ENCODE results near the gene KIF26B.

Gene KIF26B

GRCh38 chr1:245266105-245266504 lies 111.3 kb downstream of the KIF26B start:
- no peak for DNase-seq (ENCODE audit: low read depth, low spot score)
- no peak for TF ChIP-seq SUZ12 (IDR thresholded peaks at IDR 0.05; ENCODE audit: extremely low read depth, insufficient read depth, insufficient read length)
- no peak for TF ChIP-seq ZNF274 (IDR thresholded peaks at IDR 0.05; ENCODE audit: low read depth, low read length)
- TF ChIP-seq YY1 (IDR thresholded peaks at IDR 0.05; ENCODE audit: insufficient read depth, insufficient read length): no peak
- Histone ChIP-seq H3K4me3 (ENCODE audit: insufficient read length, low read depth) (no peak overlapping the region), H3K4me1 (ENCODE audit: insufficient read depth, insufficient read length) (no peaks in the 10 kb centered on the region), H3K9ac (ENCODE audit: insufficient read length, low read depth) (no peak overlapping the region), H3K36me3 (ENCODE audit: insufficient read depth, insufficient read length, low read length) (no peaks in the 10 kb centered on the region), H3K9me3 (ENCODE audit: insufficient read depth, low read length) (peaks cover 6% of the 10 kb centered on the region), H3K27me3 (ENCODE audit: insufficient read depth, insufficient read length) (no peaks in the 10 kb centered on the region)

DNA sequence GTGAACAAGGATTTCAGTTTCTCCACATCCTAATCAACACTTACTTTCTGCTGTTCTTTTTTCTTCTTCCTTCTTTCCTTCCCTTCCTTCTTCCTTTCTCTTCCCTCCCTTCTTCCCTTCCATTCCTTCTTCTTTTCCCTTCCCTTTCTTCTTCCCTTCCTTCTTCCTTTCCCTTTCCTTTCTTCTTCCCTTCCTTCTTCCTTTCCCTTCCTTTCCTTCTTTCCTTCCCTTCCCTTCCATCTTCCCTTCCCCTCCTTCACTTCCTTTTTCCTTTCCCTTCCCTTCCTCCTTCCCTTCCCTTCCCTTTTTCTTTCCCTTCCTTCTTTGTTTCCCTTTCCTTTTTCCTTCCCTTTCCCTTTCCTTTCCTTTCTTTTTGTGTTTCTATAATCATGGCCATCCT lies 115.3 kb downstream of the KIF26B start:
- no peak overlapping the region for H3K4me3 ChIP-seq (ENCODE audit: insufficient read length, low read depth)
- no peak overlapping the region for H3K9ac ChIP-seq (ENCODE audit: insufficient read length, low read depth)
- no peak for DNase-seq (ENCODE audit: low read depth, low spot score)
- TF ChIP-seq SUZ12 (IDR thresholded peaks at IDR 0.05; ENCODE audit: extremely low read depth, insufficient read depth, insufficient read length) (no peak), ZNF274 (IDR thresholded peaks at IDR 0.05; ENCODE audit: low read depth, low read length) (no peak), YY1 (IDR thresholded peaks at IDR 0.05; ENCODE audit: insufficient read depth, insufficient read length) (no peak)
- no peaks in the 10 kb centered on the region for H3K4me1 ChIP-seq (ENCODE audit: insufficient read depth, insufficient read length)
- H3K27me3 ChIP-seq (ENCODE audit: insufficient read depth, insufficient read length): no peaks in the 10 kb centered on the region
- peaks cover 10% of the 10 kb centered on the region for H3K9me3 ChIP-seq (ENCODE audit: insufficient read depth, low read length)
- H3K36me3 ChIP-seq (ENCODE audit: insufficient read depth, insufficient read length, low read length): no peaks in the 10 kb centered on the region

DNA sequence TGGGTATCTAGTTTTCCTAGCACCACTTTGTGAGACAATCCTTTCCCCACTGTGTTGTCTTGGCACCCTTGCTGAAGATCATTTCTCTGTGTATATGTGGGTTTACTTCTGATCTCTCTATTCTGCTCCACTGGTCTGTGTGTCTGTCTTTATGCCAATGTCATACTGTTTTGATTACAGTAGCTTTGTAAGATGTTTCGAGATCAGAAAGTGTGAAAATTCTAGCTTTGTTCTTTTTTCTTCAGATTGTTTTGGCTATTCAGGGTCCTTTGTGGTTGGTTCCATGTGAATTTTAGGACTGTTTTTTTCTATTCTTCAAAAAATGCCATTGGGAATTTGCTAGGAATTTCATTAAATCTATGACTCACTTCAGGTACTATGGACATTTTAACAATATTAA lies 116.2 kb downstream of the KIF26B start:
- no peaks in the 10 kb centered on the region for H3K4me1 ChIP-seq (ENCODE audit: insufficient read depth, insufficient read length)
- DNase-seq (ENCODE audit: low read depth, low spot score): no peak
- H3K27me3 ChIP-seq (ENCODE audit: insufficient read depth, insufficient read length): no peaks in the 10 kb centered on the region
- peaks cover 10% of the 10 kb centered on the region for H3K9me3 ChIP-seq (ENCODE audit: insufficient read depth, low read length)
- H3K9ac ChIP-seq (ENCODE audit: insufficient read length, low read depth): no peak overlapping the region
- TF ChIP-seq ZNF274 (IDR thresholded peaks at IDR 0.05; ENCODE audit: low read depth, low read length) (no peak), YY1 (IDR thresholded peaks at IDR 0.05; ENCODE audit: insufficient read depth, insufficient read length) (no peak), SUZ12 (IDR thresholded peaks at IDR 0.05; ENCODE audit: extremely low read depth, insufficient read depth, insufficient read length) (no peak)
- H3K4me3 ChIP-seq (ENCODE audit: insufficient read length, low read depth): no peak overlapping the region
- H3K36me3 ChIP-seq (ENCODE audit: insufficient read depth, insufficient read length, low read length): no peaks in the 10 kb centered on the region

- no peak overlapping the region for H3K4me3 ChIP-seq (ENCODE audit: insufficient read length, low read depth)
- TF ChIP-seq ZNF274 (IDR thresholded peaks at IDR 0.05; ENCODE audit: low read depth, low read length): no peak
- no peak for TF ChIP-seq SUZ12 (IDR thresholded peaks at IDR 0.05; ENCODE audit: extremely low read depth, insufficient read depth, insufficient read length)
- no peak for TF ChIP-seq YY1 (IDR thresholded peaks at IDR 0.05; ENCODE audit: insufficient read depth, insufficient read length)
These were observed 117.9 kb downstream of the KIF26B start for GRCh38 chr1:245272676-245273075.

DNA sequence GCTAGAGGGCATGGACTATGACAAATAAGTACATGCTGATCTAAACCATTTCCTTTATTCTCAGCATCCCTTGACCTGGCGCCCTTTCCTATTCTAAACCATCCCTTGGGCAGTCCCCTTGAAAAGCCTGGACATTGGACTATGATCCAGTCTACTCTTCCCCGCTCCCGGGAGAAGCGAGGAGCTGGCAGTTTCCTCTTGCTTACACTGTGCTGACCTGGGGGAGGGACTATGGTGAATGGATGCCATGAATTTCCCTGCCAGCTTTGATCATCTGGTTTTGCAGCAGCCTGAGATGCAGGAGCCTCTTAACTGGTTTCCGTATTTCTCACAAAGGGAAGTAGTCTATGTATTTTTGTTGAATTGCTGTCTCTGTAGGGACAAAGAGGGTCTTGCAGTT lies 121.7 kb downstream of the KIF26B start:
- Histone ChIP-seq H3K4me3 (ENCODE audit: insufficient read length, low read depth) (no peak overlapping the region), H3K9me3 (ENCODE audit: insufficient read depth, low read length) (peaks cover under 1% of the 10 kb centered on the region; the same call in 1 of the 2 replicates), H3K36me3 (ENCODE audit: insufficient read depth, insufficient read length, low read length) (no peaks in the 10 kb centered on the region), H3K4me1 (ENCODE audit: insufficient read depth, insufficient read length) (peaks cover 7% of the 10 kb centered on the region), H3K27me3 (ENCODE audit: insufficient read depth, insufficient read length) (no peaks in the 10 kb centered on the region), H3K9ac (ENCODE audit: insufficient read length, low read depth) (no peak overlapping the region)
- TF ChIP-seq ZNF274 (IDR thresholded peaks at IDR 0.05; ENCODE audit: low read depth, low read length): no peak
- no peak for TF ChIP-seq SUZ12 (IDR thresholded peaks at IDR 0.05; ENCODE audit: extremely low read depth, insufficient read depth, insufficient read length)
- no peak for TF ChIP-seq YY1 (IDR thresholded peaks at IDR 0.05; ENCODE audit: insufficient read depth, insufficient read length)
- DNase-seq (ENCODE audit: low read depth, low spot score): no peak

More at GRCh38 chr1:245272676-245273075, 117.9 kb downstream of the KIF26B start:
- no peaks in the 10 kb centered on the region for H3K27me3 ChIP-seq (ENCODE audit: insufficient read depth, insufficient read length)
- H3K9ac ChIP-seq (ENCODE audit: insufficient read length, low read depth): no peak overlapping the region
- DNase-seq (ENCODE audit: low read depth, low spot score): no peak
- peaks cover 10% of the 10 kb centered on the region for H3K9me3 ChIP-seq (ENCODE audit: insufficient read depth, low read length)
- no peaks in the 10 kb centered on the region for H3K36me3 ChIP-seq (ENCODE audit: insufficient read depth, insufficient read length, low read length)
- H3K4me1 ChIP-seq (ENCODE audit: insufficient read depth, insufficient read length): peaks cover 6% of the 10 kb centered on the region

- peak; percentile 39 for DNase-seq (ENCODE audit: low read depth, low spot score)
- no peak overlapping the region for H3K9ac ChIP-seq (ENCODE audit: insufficient read length, low read depth)
- peaks cover 7% of the 10 kb centered on the region for H3K4me1 ChIP-seq (ENCODE audit: insufficient read depth, insufficient read length)
- no peaks in the 10 kb centered on the region for H3K36me3 ChIP-seq (ENCODE audit: insufficient read depth, insufficient read length, low read length)
- H3K27me3 ChIP-seq (ENCODE audit: insufficient read depth, insufficient read length): no peaks in the 10 kb centered on the region
- peaks cover 1% of the 10 kb centered on the region; the same call in 1 of the 2 replicates for H3K9me3 ChIP-seq (ENCODE audit: insufficient read depth, low read length)
- no peak overlapping the region for H3K4me3 ChIP-seq (ENCODE audit: insufficient read length, low read depth)
- TF ChIP-seq YY1 (IDR thresholded peaks at IDR 0.05; ENCODE audit: insufficient read depth, insufficient read length) (no peak), SUZ12 (IDR thresholded peaks at IDR 0.05; ENCODE audit: extremely low read depth, insufficient read depth, insufficient read length) (no peak), ZNF274 (IDR thresholded peaks at IDR 0.05; ENCODE audit: low read depth, low read length) (no peak)
These were observed 122.5 kb downstream of the KIF26B start for GRCh38 chr1:245277276-245277675.

GRCh38 chr1:245278846-245279245 lies 124.1 kb downstream of the KIF26B start:
- peaks cover 7% of the 10 kb centered on the region for H3K4me1 ChIP-seq (ENCODE audit: insufficient read depth, insufficient read length)
- no peaks in the 10 kb centered on the region for H3K27me3 ChIP-seq (ENCODE audit: insufficient read depth, insufficient read length)
- no peaks in the 10 kb centered on the region for H3K36me3 ChIP-seq (ENCODE audit: insufficient read depth, insufficient read length, low read length)
- TF ChIP-seq ZNF274 (IDR thresholded peaks at IDR 0.05; ENCODE audit: low read depth, low read length) (no peak), SUZ12 (IDR thresholded peaks at IDR 0.05; ENCODE audit: extremely low read depth, insufficient read depth, insufficient read length) (no peak), YY1 (IDR thresholded peaks at IDR 0.05; ENCODE audit: insufficient read depth, insufficient read length) (no peak)
- H3K4me3 ChIP-seq (ENCODE audit: insufficient read length, low read depth): no peak overlapping the region
- DNase-seq (ENCODE audit: low read depth, low spot score): no peak
- H3K9me3 ChIP-seq (ENCODE audit: insufficient read depth, low read length): peaks cover 5% of the 10 kb centered on the region; the same call in 1 of the 2 replicates
- no peak overlapping the region for H3K9ac ChIP-seq (ENCODE audit: insufficient read length, low read depth)

All from NT2/D1 (cell line).